HepG2 (cell line): ENCODE data around the gene TMEM61. TPM values are rescaled to one million over a fixed set of nuclear protein-coding genes. Genes with fewer than 3 reads are reported as not detected.

Source experiments
- ATAC-seq: fragments of 200-7000 bp; cut with Tn5 transposase; 3 replicates; pipeline ENCODE4 v1.9.1; 2020; ENCODE audit warnings: mild to moderate bottlenecking, moderate library complexity
- BruUV-seq: library from RNA; stranded (reverse); fragments of 400-500 nt; replicated peaks from 2 replicates; lab custom pipeline; 2021; lab: Mats Ljungman, UMichigan
- CTCF ChIA-PET: fragments of 300-600 bp; formaldehyde crosslinking; extraction: SDS; loops from one replicate; lab custom pipeline; 2021; ENCODE audit warnings: low total read pairs, inconsistent platforms, low intra/inter-chr PET ratio; lab: Yijun Ruan, JAX
- POLR2A ChIA-PET: fragments of 350-600 bp; sonication (Branson Sonifier 250); formaldehyde crosslinking; loops from one replicate; lab custom pipeline; 2020; ENCODE audit warnings: antibody characterized with exemption, inconsistent platforms; lab: Yijun Ruan, JAX
- DNase-seq: peaks from one replicate; pipeline ENCODE4 v3.0.0-alpha.2; 2015; ENCODE audit warnings: low spot score
- FAIRE-seq: peaks from 3 replicates; lab custom pipeline; 2011; peaks lifted over from hg19 to GRCh38; lab: Jason Lieb, UNC
- H2AFZ ChIP-seq: one replicate; pipeline ENCODE4 v1.6.1; 2011; ENCODE audit warnings: low read length, inconsistent platforms
- H3K27ac ChIP-seq: fragments of 300-600 bp; 3 replicates; pipeline ENCODE4 v1.8.0; 2011; ENCODE audit warnings: mixed run types, mild to moderate bottlenecking, mixed read lengths, low read length, inconsistent platforms; ENCODE audit not compliant: insufficient read depth; ENCODE audit errors: extremely low read length
- H3K27me3 ChIP-seq, 2 experiments: fragments of 200-600 bp in 1 of 2; 2 replicates in 1 of 2; 3 replicates in 1 of 2; pipeline versions ENCODE4 v1.6.0 to v1.8.0; 2011; ENCODE audit warnings: low read length in 2 of 2, mild to moderate bottlenecking in 2 of 2, moderate library complexity in 2 of 2, inconsistent platforms in 1 of 2; ENCODE audit not compliant: insufficient read depth in 2 of 2, control insufficient read depth in 1 of 2
- H3K36me3 ChIP-seq, 2 experiments: fragments of 200-600 bp in 1 of 2; replicated peaks in 1 of 2; 2 replicates in 1 of 2; 3 replicates in 1 of 2; pipeline versions ENCODE4 v1.5.1 to v1.8.0; 2011; ENCODE audit warnings: low read length in 2 of 2, inconsistent platforms in 1 of 2; ENCODE audit not compliant: insufficient read depth in 2 of 2, control insufficient read depth in 1 of 2
- H3K4me1 ChIP-seq: 2 replicates; pipeline ENCODE4 v1.5.1; 2012; ENCODE audit warnings: low read length, inconsistent platforms; ENCODE audit not compliant: insufficient read depth
- H3K4me2 ChIP-seq: 2 replicates; pipeline ENCODE4 v1.6.0; 2011; ENCODE audit warnings: low read depth, low read length, inconsistent platforms
- H3K4me3 ChIP-seq, 3 experiments: fragments of 200-600 bp in 1 of 3; sonication (generic), shearing (Covaris generic) in 1 of 3; replicated peaks in 1 of 3; 2 replicates each; pipeline ENCODE4 v1.5.1; 2011 to 2016; ENCODE audit warnings: low read length in 3 of 3, inconsistent platforms in 2 of 3, low read depth in 2 of 3, mild to moderate bottlenecking in 2 of 3, control low read depth in 1 of 3, mixed read lengths in 1 of 3; ENCODE audit not compliant: insufficient read depth in 1 of 3
- H3K79me2 ChIP-seq: one replicate; pipeline ENCODE4 v1.6.1; 2011; ENCODE audit warnings: low read length, inconsistent platforms; ENCODE audit not compliant: insufficient read depth
- H3K9ac ChIP-seq: 2 replicates; pipeline ENCODE4 v1.6.0; 2011; ENCODE audit warnings: mild to moderate bottlenecking, low read depth, low read length, inconsistent platforms; ENCODE audit not compliant: insufficient read depth
- H3K9me3 ChIP-seq: 2 replicates; pipeline ENCODE4 v1.5.1; 2012; ENCODE audit warnings: mild to moderate bottlenecking, low read length
- H4K20me1 ChIP-seq: 2 replicates; pipeline ENCODE4 v1.6.0; 2011; ENCODE audit warnings: inconsistent platforms, mild to moderate bottlenecking, low read length, moderate library complexity; ENCODE audit not compliant: insufficient read depth
- HNRNPL ChIP-seq: fragments of 200-400 bp; formaldehyde crosslinking; IDR thresholded peaks from 2 replicates; pipeline ENCODE4 v1.6.1; 2017; ENCODE audit warnings: mild to moderate bottlenecking, low read depth, low read length
- MAFK ChIP-seq, 2 experiments: IDR thresholded peaks in 1 of 2; conservative IDR thresholded peaks in 1 of 2; 2 replicates each; pipeline ENCODE4 v1.6.1; 2011; ENCODE audit warnings: improper control_type of control experiment in 2 of 2, low read length in 2 of 2
- ZFP62 ChIP-seq: sonication (generic); formaldehyde crosslinking; IDR thresholded peaks from 2 replicates; pipeline ENCODE4 v1.4.0; 2020; ENCODE audit warnings: missing genetic modification reagents
- ZFYVE20 ChIP-seq: sonication (generic); formaldehyde crosslinking; IDR thresholded peaks from 2 replicates; pipeline ENCODE4 v1.8.0; 2023; ENCODE audit warnings: low read depth, mild to moderate bottlenecking, moderate library complexity, missing genetic modification reagents, borderline replicate concordance
- ZNF101 ChIP-seq: sonication (generic); formaldehyde crosslinking; IDR thresholded peaks from 2 replicates; pipeline ENCODE4 v1.4.0; 2020; ENCODE audit warnings: mild to moderate bottlenecking, low read depth, missing genetic modification reagents, borderline replicate concordance
- ZNF20 ChIP-seq: sonication (generic); formaldehyde crosslinking; IDR thresholded peaks from 2 replicates; pipeline ENCODE4 v1.4.0; 2020; ENCODE audit warnings: mild to moderate bottlenecking, moderate library complexity, missing genetic modification reagents
- ZNF207 ChIP-seq: fragments of 450-650 bp; IDR thresholded peaks from 2 replicates; pipeline ENCODE4 v1.6.1; 2016; ENCODE audit warnings: antibody characterized with exemption, borderline replicate concordance
- ZNF720 ChIP-seq: sonication (generic); formaldehyde crosslinking; IDR thresholded peaks from 2 replicates; pipeline ENCODE4 v1.4.0; 2020; ENCODE audit warnings: missing genetic modification reagents
- WGBS: methylation state at CpG from one replicate; pipeline ENCODE4 v1.1.6; 2017; ENCODE audit warnings: low lambda C conversion rate; 5-methylcytosine and 5-hydroxymethylcytosine counted together
- in situ Hi-C: cut with HindIII; loops from 2 replicates; pipeline ENCODE4 v1.10.0; 2017; ENCODE audit warnings: low pct_unique_long_range_greater_than_20kb; ENCODE audit not compliant: extremely low pct_ligation_motif_present
- intact Hi-C: fragments of 100-400 bp; cut with micrococcal nuclease; formaldehyde crosslinking; loops from one replicate; pipeline ENCODE4 v1.10.0; 2022; ENCODE audit not compliant: unreplicated experiment
- polyA plus RNA-seq, 8 experiments: library from polyadenylated mRNA; depleted of rRNA in 3 of 8; stranded (reverse) in 7 of 8; unstranded in 1 of 8; fragments of >200 nt; fragmentation: Illumina TruSeq in 4 of 8; extraction: Trizol in 4 of 8; gene quantifications; 2 replicates each; pipeline versions ENCODE4 v1.2.1 to v1.2.3, GENCODE V29; 2011 to 2016; ENCODE audit warnings: low read depth in 4 of 8, missing spikeins in 1 of 8, mixed read lengths in 1 of 8; ENCODE audit not compliant: insufficient read depth in 1 of 8
- total RNA-seq, 5 experiments: library from RNA; depleted of rRNA; stranded (reverse); fragments of >200 nt; fragmentation: Illumina TruSeq; extraction: Trizol; gene quantifications; 2 replicates each; pipeline ENCODE4 v1.2.3, GENCODE V29; 2016; ENCODE audit warnings: low read depth in 1 of 5
- TF ChIP-seq, protein P1 (sequence below): sonication (generic); formaldehyde crosslinking; IDR thresholded peaks from 2 replicates; pipeline ENCODE4 v1.5.0; 2020; ENCODE audit warnings: mild to moderate bottlenecking, missing genetic modification reagents

Gene TMEM61
- total and polyA plus RNA-seq, 2 of the 13 experiments (the other 11 are each of a cell fraction or from before 2014, with no cell fraction given) = not detected

- TF ChIP-seq HNRNPL = no peak
- TF ChIP-seq, all 625 proteins: peak for 0
Measured at GRCh38 chr1:54956726-54957125, 23.7 kb upstream of the TMEM61 start (continued).

GRCh38 chr1:54959241-54959640 is 21.2 kb upstream of the TMEM61 start:
- DNase-seq (no peak), FAIRE-seq (no peak), ATAC-seq (no peak)
- Histone ChIP-seq H3K4me3 (no peak overlapping the region), H4K20me1 (no peaks in the 10 kb centered on the region), H3K9me3 (no peaks in the 10 kb centered on the region), H3K4me1 (peaks cover 17% of the 10 kb centered on the region; the same call in 1 of the 2 replicates), H3K27me3 (peaks cover 0 to 3% of the 10 kb centered on the region in 2 experiments; a peak in 1 of 5 replicates), H3K4me2 (no peak overlapping the region), H3K79me2 (no peaks in the 10 kb centered on the region), H3K9ac (no peak overlapping the region), H3K36me3 (no peaks in the 10 kb centered on the region), H2AFZ (no peak overlapping the region), H3K27ac (no peak overlapping the region)
- TF ChIP-seq ZNF207 = no peak
- no peak for TF ChIP-seq ZNF101 (CRISPR knock-in tag)
- no peak for TF ChIP-seq ZNF720 (CRISPR knock-in tag)
- no peak for TF ChIP-seq ZFP62 (CRISPR knock-in tag)
- no peak for TF ChIP-seq ZFYVE20 (CRISPR knock-in tag)
- TF ChIP-seq, protein P1, sequence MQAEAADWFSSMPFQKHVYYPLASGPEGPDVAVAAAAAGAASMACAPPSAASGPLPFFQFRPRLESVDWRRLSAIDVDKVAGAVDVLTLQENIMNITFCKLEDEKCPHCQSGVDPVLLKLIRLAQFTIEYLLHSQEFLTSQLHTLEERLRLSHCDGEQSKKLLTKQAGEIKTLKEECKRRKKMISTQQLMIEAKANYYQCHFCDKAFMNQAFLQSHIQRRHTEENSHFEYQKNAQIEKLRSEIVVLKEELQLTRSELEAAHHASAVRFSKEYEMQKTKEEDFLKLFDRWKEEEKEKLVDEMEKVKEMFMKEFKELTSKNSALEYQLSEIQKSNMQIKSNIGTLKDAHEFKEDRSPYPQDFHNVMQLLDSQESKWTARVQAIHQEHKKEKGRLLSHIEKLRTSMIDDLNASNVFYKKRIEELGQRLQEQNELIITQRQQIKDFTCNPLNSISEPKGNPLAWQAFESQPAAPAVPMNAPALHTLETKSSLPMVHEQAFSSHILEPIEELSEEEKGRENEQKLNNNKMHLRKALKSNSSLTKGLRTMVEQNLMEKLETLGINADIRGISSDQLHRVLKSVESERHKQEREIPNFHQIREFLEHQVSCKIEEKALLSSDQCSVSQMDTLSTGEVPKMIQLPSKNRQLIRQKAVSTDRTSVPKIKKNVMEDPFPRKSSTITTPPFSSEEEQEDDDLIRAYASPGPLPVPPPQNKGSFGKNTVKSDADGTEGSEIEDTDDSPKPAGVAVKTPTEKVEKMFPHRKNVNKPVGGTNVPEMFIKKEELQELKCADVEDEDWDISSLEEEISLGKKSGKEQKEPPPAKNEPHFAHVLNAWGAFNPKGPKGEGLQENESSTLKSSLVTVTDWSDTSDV = no peak
- TF ChIP-seq MAFK (conservative IDR thresholded peaks at IDR 0.05 in 1 of 2, IDR thresholded peaks at IDR 0.05 in 1 of 2; ENCODE audit: low read length in 2 of 2) = no peak
- TF ChIP-seq ZNF20 (CRISPR knock-in tag) = no peak
- in situ Hi-C loops = no loop called here
- BruUV-seq = no TSS peak
- ChIA-PET CTCF (no interaction called here), POLR2A (no interaction called here)
- 29% methylated on average over 3 of the region's 3 CpGs for WGBS
- intact Hi-C loops = no loop called here
